Aorta (tissue), 5 donors: ENCODE data around the gene NDUFA8. TPM values are rescaled to one million over a fixed set of nuclear protein-coding genes. Genes with fewer than 3 reads are reported as not detected.

Experiments used
- ATAC-seq: fragments of 200-7000 bp; cut with Tn5 transposase; one replicate; pipeline ENCODE4 v1.9.1; 2022; ENCODE audit warnings: moderate library complexity; ENCODE audit not compliant: low FRiP score
- DNase-seq, 2 donors: peaks; one replicate each; pipeline ENCODE4 v3.0.0-alpha.2; 2020
- H3K27ac ChIP-seq, 2 donors: one replicate each; pipeline ENCODE4 v1.5.1; 2013; ENCODE audit warnings: low read length in 2 of 2, mild to moderate bottlenecking in 2 of 2, moderate library complexity in 2 of 2, control low read depth in 1 of 2, inconsistent platforms in 1 of 2, low read depth in 1 of 2
- H3K27me3 ChIP-seq, 2 donors: one replicate each; pipeline ENCODE4 v1.6.1; 2013; ENCODE audit warnings: control low read depth in 1 of 2, low read length in 1 of 2, mild to moderate bottlenecking in 1 of 2, moderate library complexity in 1 of 2; ENCODE audit not compliant: insufficient read depth in 2 of 2, control insufficient read depth in 1 of 2
- H3K36me3 ChIP-seq, 2 donors: one replicate each; pipeline ENCODE4 v1.6.1; 2013; ENCODE audit warnings: control low read depth in 1 of 2, low read length in 1 of 2, mild to moderate bottlenecking in 1 of 2; ENCODE audit not compliant: insufficient read depth in 2 of 2, control insufficient read depth in 1 of 2
- H3K4me1 ChIP-seq, 2 donors: one replicate each; pipeline ENCODE4 v1.6.1; 2013; ENCODE audit warnings: low read length in 2 of 2, control low read depth in 1 of 2, mild to moderate bottlenecking in 1 of 2, moderate library complexity in 1 of 2; ENCODE audit not compliant: insufficient read depth in 2 of 2, control insufficient read depth in 1 of 2
- H3K4me3 ChIP-seq, 2 donors: one replicate each; pipeline ENCODE4 v1.5.1; 2013; ENCODE audit warnings: low read length in 2 of 2, control low read depth in 1 of 2, mild to moderate bottlenecking in 1 of 2
- H3K9me3 ChIP-seq: one replicate; pipeline ENCODE4 v1.6.1; 2013; ENCODE audit warnings: mild to moderate bottlenecking, low read length; ENCODE audit not compliant: control insufficient read depth
- WGBS, 2 donors: extraction: QIAGEN DNeasy Blood & Tissue Kit; methylation state at CpG; one replicate each; pipeline ENCODE4 v1.1.7; 2013; 5-methylcytosine and 5-hydroxymethylcytosine counted together
- intact Hi-C, 2 donors: fragments of 100-400 bp; cut with DNase I; formaldehyde crosslinking; loops; one replicate each; pipeline versions ENCODE4 v1.14.2 to v1.15.0; 2022
- polyA plus RNA-seq, 2 donors: library from polyadenylated mRNA; stranded (reverse); fragments of 200-250 nt; gene quantifications; one replicate each; pipeline ENCODE4 v1.2.3, GENCODE V29; 2013
- total RNA-seq, 2 donors: library from RNA; stranded (reverse); fragmentation: NEBNext Ultra II Directional; extraction: Animal tissue kit (Norgen Biotek cat#: 25700); gene quantifications; one replicate each; pipeline ENCODE4 v1.2.1, GENCODE V29; 2021
- donor health status: healthy with polysubstance abuse.
- donor health status: Bipolar disorder and iron deficiency.
- donor health status: DM: no; HTN: no; CAD: no.
- donor health status: DM: no; HTN: no; CAD: no.
- donor health status: DM: yes; HTN: yes; CAD: no.

NDUFA8 gene
- total and polyA plus RNA-seq, 4 donors: 25.3 to 65.6 (median 43.0) TPM

DNA sequence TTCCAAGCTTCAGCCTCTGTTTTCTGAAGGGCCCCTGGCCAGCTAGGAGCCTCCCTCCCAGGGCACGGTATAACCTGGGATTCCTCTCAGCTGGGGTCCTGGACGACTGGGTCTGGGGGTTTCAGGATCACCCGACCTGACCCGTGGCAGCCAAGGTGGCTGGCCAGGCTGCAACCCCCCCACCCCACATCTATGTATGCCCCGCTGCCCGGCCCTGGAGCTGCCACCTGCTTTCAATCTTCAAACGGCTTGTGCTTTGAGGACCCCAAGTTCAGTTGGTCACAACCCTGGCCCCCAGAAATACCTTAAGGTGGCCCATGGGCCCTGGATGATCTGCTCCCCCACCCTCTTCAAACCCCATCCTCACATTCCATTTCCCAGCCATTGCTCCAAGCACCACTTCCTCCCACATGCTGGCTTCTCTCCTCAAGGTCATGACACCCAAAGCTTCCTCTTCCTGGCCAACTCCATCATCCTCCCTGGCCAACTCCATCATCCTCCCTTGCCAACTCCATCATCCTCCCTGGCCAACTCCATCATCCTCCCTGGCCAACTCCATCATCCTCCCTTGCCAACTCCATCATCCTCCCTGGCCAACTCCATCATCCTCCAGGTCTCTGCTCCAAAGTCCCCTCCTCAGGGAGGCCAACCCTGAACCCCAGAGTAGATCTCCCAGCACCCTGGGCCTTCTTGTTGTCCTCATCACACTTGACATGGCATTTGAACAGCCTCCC, 49.3 kb downstream of the NDUFA8 start:
- Histone ChIP-seq H3K27me3 (no peaks in the 10 kb centered on the region), H3K36me3 (no peaks in the 10 kb centered on the region), H3K9me3 (no peaks in the 10 kb centered on the region), H3K4me3 (no peak overlapping the region), H3K27ac (no peak overlapping the region), H3K4me1 (no peaks in the 10 kb centered on the region)
- WGBS, 2 donors: 88 to 90% methylated on average over 5 to 7 of the region's 7 CpGs
- intact Hi-C loops: no loop called here
- ATAC-seq (no peak), DNase-seq (peak in 1 of 2 donors; percentile 60)

- intact Hi-C loops: loop anchor here in 1 of 2 donors (10.0 kb wide), 1 partner anchor 696 kb away; the partner anchor contains the start of gene OR1K1
- Histone ChIP-seq H3K4me1 (no peaks in the 10 kb centered on the region), H3K27ac (no peak overlapping the region), H3K27me3 (no peaks in the 10 kb centered on the region), H3K4me3 (no peak overlapping the region), H3K9me3 (no peaks in the 10 kb centered on the region), H3K36me3 (no peaks in the 10 kb centered on the region)
- peak in 1 of 2 donors; percentile 21 for DNase-seq
- 91% methylated on average over 3 of the region's 3 CpGs for WGBS, 2 donors
- no peak for ATAC-seq
Measured at GRCh38 chr9:122109035-122109813, 50.4 kb downstream of the NDUFA8 start.

GRCh38 chr9:122107291-122107805, 52.2 kb downstream of the NDUFA8 start:
- Histone ChIP-seq H3K36me3 (no peaks in the 10 kb centered on the region), H3K4me1 (no peaks in the 10 kb centered on the region), H3K4me3 (no peak overlapping the region), H3K9me3 (no peaks in the 10 kb centered on the region), H3K27me3 (no peaks in the 10 kb centered on the region), H3K27ac (no peak overlapping the region)
- 49 to 65% methylated on average over 7 of the region's 7 CpGs for WGBS, 2 donors
- DNase-seq (peak in 1 of 2 donors; percentile 70), ATAC-seq (no peak)
- intact Hi-C loops: loop anchor here in 1 of 2 donors (10.0 kb wide), 1 partner anchor 697 kb away; the partner anchor contains the start of gene OR1K1

GRCh38 chr9:122106576-122106975, 53.0 kb downstream of the NDUFA8 start:
- intact Hi-C loops: loop anchor here in 1 of 2 donors (10.0 kb wide), 1 partner anchor 698 kb away; the partner anchor contains the start of gene OR1K1

DNA sequence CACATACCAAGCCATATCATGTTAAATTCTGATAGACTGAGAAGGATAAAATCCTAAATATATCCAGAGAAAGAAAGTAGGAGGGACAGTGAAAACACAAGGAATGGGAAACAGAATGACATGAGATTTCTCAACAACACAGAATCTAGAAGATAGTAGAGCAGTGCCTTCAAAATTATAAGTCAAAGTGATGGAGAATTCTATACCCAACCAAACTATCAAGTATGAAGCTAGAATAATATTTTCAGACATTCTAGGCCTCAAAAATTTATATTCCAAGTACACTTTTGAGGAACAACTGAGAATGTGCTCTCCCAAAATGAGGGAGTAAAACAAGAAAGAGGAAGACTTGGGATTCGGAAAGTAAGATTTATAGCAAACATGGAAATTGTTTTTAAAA, 55.6 kb downstream of the NDUFA8 start:
- ATAC-seq (no peak), DNase-seq (no peak)
- Histone ChIP-seq H3K36me3 (no peaks in the 10 kb centered on the region), H3K4me1 (no peaks in the 10 kb centered on the region), H3K27ac (no peak overlapping the region), H3K4me3 (no peak overlapping the region), H3K9me3 (no peaks in the 10 kb centered on the region), H3K27me3 (no peaks in the 10 kb centered on the region)
- WGBS, 2 donors: 99 to 100% methylated on average over 1 of the region's 1 CpG
- intact Hi-C loops: loop anchor here in 1 of 2 donors (10.0 kb wide), 1 partner anchor 701 kb away; the partner anchor contains the start of gene OR1K1

More at GRCh38 chr9:122106576-122106975, 53.0 kb downstream of the NDUFA8 start:
- WGBS, 2 donors: 71 to 74% methylated on average over 2 of the region's 2 CpGs
- Histone ChIP-seq H3K4me3 (no peak overlapping the region), H3K9me3 (no peaks in the 10 kb centered on the region), H3K27ac (no peak overlapping the region), H3K36me3 (no peaks in the 10 kb centered on the region), H3K4me1 (no peaks in the 10 kb centered on the region), H3K27me3 (no peaks in the 10 kb centered on the region)
- no peak for DNase-seq
- no peak for ATAC-seq

GRCh38 chr9:122102156-122102555, 57.4 kb downstream of the NDUFA8 start:
- H3K9me3 ChIP-seq: no peaks in the 10 kb centered on the region
- ATAC-seq (no peak), DNase-seq (peak in 1 of 2 donors; percentile 44)
- 96 to 100% methylated on average over 2 of the region's 2 CpGs for WGBS, 2 donors
- intact Hi-C loops: loop anchor here in 1 of 2 donors (10.0 kb wide), 1 partner anchor 703 kb away; the partner anchor contains the start of gene OR1K1
- no peaks in the 10 kb centered on the region for H3K4me1 ChIP-seq
- H3K36me3 ChIP-seq: no peaks in the 10 kb centered on the region
- H3K27me3 ChIP-seq: no peaks in the 10 kb centered on the region
- H3K27ac ChIP-seq: no peak overlapping the region
- H3K4me3 ChIP-seq: no peak overlapping the region

GRCh38 chr9:122100756-122101155, 58.8 kb downstream of the NDUFA8 start:
- no peaks in the 10 kb centered on the region for H3K27me3 ChIP-seq
- 95 to 98% methylated on average over 7 of the region's 7 CpGs for WGBS, 2 donors
- no peaks in the 10 kb centered on the region for H3K9me3 ChIP-seq
- no peaks in the 10 kb centered on the region for H3K36me3 ChIP-seq
- ATAC-seq (no peak), DNase-seq (peak in 1 of 2 donors; percentile 39)
- intact Hi-C loops: loop anchor here (2.0 to 10.0 kb wide), 3 partner anchors 20 to 704 kb away; partner anchors contain the start of gene OR1K1 (in 1 of the 2)
- H3K4me3 ChIP-seq: no peak overlapping the region
- no peaks in the 10 kb centered on the region for H3K4me1 ChIP-seq
- H3K27ac ChIP-seq: no peak overlapping the region

GRCh38 chr9:122099271-122099869, 60.2 kb downstream of the NDUFA8 start:
- 48 to 49% methylated on average over 16 of the region's 16 CpGs for WGBS, 2 donors
- no peak overlapping the region for H3K4me3 ChIP-seq
- DNase-seq: peak; percentile 87 to 94

More at GRCh38 chr9:122099271-122099869, 60.2 kb downstream of the NDUFA8 start:
- Histone ChIP-seq H3K36me3 (no peaks in the 10 kb centered on the region), H3K4me1 (no peaks in the 10 kb centered on the region), H3K9me3 (no peaks in the 10 kb centered on the region), H3K27ac (no peak overlapping the region), H3K27me3 (no peaks in the 10 kb centered on the region)
- intact Hi-C loops: loop anchor here (1.0 kb wide), 1 partner anchor 251 kb away; no protein-coding TSS in a partner anchor
- peak; percentile 87 for ATAC-seq
